GM12892 (cell line): Measurements from ENCODE around the gene DUSP15.

Experiments
- POLR2A ChIP-seq: IDR thresholded peaks from 2 replicates; pipeline ENCODE4 v1.6.1; 2011; ENCODE audit warnings: low read depth, low read length, control low read depth
- POLR2AphosphoS5 ChIP-seq: IDR thresholded peaks from 2 replicates; pipeline ENCODE4 v1.6.1; 2011; ENCODE audit warnings: low read depth, low read length, control low read depth
- TAF1 ChIP-seq: IDR thresholded peaks from 2 replicates; pipeline ENCODE4 v1.6.1; 2011; ENCODE audit warnings: low read depth, mild to moderate bottlenecking, control low read depth, low read length, borderline replicate concordance

- TF ChIP-seq TAF1 (no peak), POLR2A (no peak), POLR2AphosphoS5 (no peak)
Observed at GRCh38 chr20:31811198-31811597, 59.1 kb downstream of the DUSP15 start.
